DND-41 (cell line): Measurements from ENCODE around the gene OR4N2.
"Not testable (repeated sequence)": the region's sequence is repeated elsewhere in the genome, so short reads cannot be mapped to it uniquely, and the experiment has no call there.

Source experiments
- EZH2 ChIP-seq: IDR thresholded peaks from 3 replicates; pipeline ENCODE4 v1.6.1; 2012; ENCODE audit warnings: borderline replicate concordance, low read depth, mild to moderate bottlenecking, moderate library complexity, low read length, inconsistent platforms; ENCODE audit not compliant: severe bottlenecking
- TF ChIP-seq, protein P1 (sequence below): IDR thresholded peaks from 2 replicates; pipeline ENCODE4 v1.5.1; 2012; ENCODE audit warnings: borderline replicate concordance, low read length, moderate library complexity, mild to moderate bottlenecking; ENCODE audit not compliant: poor library complexity, severe bottlenecking; ENCODE audit errors: extremely low read depth

DNA sequence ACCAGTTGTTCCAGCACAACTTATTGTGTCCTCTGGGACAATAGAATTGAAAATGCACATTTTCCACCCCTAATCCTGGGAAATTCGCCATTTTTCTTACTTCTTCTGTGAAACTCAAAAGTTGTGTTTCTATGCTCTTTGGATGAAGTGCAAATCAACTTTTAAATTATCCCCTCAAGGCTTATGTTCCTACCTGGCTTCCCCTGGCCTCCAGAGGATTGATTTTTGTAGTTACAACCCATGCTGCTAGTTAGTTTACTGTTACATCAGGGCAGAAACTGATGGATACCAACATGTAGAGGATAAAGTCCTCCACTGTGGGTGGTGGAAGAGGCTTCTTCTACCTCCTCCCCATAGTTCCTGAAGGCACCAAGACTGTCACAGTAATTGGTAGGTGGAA lies 30.4 kb upstream of the OR4N2 start, which contains the start of gene OR4M1:
- TF ChIP-seq, protein P1, sequence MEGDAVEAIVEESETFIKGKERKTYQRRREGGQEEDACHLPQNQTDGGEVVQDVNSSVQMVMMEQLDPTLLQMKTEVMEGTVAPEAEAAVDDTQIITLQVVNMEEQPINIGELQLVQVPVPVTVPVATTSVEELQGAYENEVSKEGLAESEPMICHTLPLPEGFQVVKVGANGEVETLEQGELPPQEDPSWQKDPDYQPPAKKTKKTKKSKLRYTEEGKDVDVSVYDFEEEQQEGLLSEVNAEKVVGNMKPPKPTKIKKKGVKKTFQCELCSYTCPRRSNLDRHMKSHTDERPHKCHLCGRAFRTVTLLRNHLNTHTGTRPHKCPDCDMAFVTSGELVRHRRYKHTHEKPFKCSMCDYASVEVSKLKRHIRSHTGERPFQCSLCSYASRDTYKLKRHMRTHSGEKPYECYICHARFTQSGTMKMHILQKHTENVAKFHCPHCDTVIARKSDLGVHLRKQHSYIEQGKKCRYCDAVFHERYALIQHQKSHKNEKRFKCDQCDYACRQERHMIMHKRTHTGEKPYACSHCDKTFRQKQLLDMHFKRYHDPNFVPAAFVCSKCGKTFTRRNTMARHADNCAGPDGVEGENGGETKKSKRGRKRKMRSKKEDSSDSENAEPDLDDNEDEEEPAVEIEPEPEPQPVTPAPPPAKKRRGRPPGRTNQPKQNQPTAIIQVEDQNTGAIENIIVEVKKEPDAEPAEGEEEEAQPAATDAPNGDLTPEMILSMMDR: not testable (repeated sequence)
- TF ChIP-seq EZH2: not testable (repeated sequence)
